Keratinocyte (primary cell): ENCODE results near the gene SLC26A2.

Source experiments
- EZH2 ChIP-seq: IDR thresholded peaks from one replicate; pipeline ENCODE4 v1.6.1; 2012; ENCODE audit warnings: inconsistent platforms, mild to moderate bottlenecking, low read length, moderate library complexity
- TF ChIP-seq, protein P1 (sequence below), 3 experiments: IDR thresholded peaks in 1 of 3; conservative IDR thresholded peaks in 1 of 3; optimal IDR thresholded peaks in 1 of 3; 2 replicates in 2 of 3; 3 replicates in 1 of 3; pipeline versions ENCODE3 to v1.5.1; 2011; ENCODE audit warnings: low read length in 3 of 3, mild to moderate bottlenecking in 3 of 3, moderate library complexity in 2 of 3, control low read depth in 1 of 3, inconsistent platforms in 1 of 3; ENCODE audit not compliant: insufficient read depth in 2 of 3; ENCODE audit errors: extremely low read depth in 1 of 3

DNA sequence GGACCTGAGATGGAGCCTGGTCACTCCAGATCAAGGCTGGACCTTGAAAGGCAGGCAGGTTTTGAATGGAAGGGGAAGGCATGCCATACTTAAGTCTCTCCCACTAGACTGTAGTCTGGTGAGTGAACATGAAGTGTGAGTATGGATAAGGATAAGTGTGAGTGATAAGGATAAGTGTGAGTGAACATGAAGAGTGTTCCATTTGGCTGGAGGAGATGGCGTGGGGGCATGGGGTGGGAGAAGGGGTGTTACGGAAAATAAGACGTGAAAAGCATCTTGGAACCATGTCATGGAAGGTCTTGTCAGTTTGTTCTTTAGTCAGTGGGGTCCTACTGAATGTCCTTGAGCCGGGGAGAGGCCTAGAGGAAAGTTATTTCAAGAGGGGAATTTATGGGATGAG is 72.8 kb downstream of the SLC26A2 start:
- TF ChIP-seq, protein P1, sequence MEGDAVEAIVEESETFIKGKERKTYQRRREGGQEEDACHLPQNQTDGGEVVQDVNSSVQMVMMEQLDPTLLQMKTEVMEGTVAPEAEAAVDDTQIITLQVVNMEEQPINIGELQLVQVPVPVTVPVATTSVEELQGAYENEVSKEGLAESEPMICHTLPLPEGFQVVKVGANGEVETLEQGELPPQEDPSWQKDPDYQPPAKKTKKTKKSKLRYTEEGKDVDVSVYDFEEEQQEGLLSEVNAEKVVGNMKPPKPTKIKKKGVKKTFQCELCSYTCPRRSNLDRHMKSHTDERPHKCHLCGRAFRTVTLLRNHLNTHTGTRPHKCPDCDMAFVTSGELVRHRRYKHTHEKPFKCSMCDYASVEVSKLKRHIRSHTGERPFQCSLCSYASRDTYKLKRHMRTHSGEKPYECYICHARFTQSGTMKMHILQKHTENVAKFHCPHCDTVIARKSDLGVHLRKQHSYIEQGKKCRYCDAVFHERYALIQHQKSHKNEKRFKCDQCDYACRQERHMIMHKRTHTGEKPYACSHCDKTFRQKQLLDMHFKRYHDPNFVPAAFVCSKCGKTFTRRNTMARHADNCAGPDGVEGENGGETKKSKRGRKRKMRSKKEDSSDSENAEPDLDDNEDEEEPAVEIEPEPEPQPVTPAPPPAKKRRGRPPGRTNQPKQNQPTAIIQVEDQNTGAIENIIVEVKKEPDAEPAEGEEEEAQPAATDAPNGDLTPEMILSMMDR (optimal IDR thresholded peaks at IDR 0.05 in 1 of 3, IDR thresholded peaks at IDR 0.05 in 1 of 3, conservative IDR thresholded peaks at IDR 0.05 in 1 of 3; ENCODE audit: extremely low read depth in 1 of 3, insufficient read depth in 2 of 3, low read length in 3 of 3) = no peak
- TF ChIP-seq EZH2 = no peak
